ENCODE measurements around the gene ZBTB44.

GRCh38 chr11:130211781-130212401 is 102.8 kb downstream of the ZBTB44 start:
- TF ChIP-seq CTCF (IDR thresholded peaks at IDR 0.05) (no peak), POLR2A (IDR thresholded peaks at IDR 0.05) (no peak)

Data from body of pancreas (tissue), 4 donors.